GM12878 (cell line): ENCODE results near the gene FKBP8. TPM values are rescaled to one million over a fixed set of nuclear protein-coding genes. Genes with fewer than 3 reads are reported as not detected.
A peak's percentile ranks its signal among the peaks of the same experiment; 100 is the strongest.

ENCODE experiments used
- ATAC-seq: fragments of 200-7000 bp; cut with Tn5 transposase; 3 replicates; pipeline ENCODE4 v1.9.1; 2020; ENCODE audit warnings: mild to moderate bottlenecking, moderate library complexity
- BruUV-seq: library from RNA; stranded (reverse); fragments of 400-500 nt; replicated peaks from 2 replicates; lab custom pipeline; 2021; lab: Mats Ljungman, UMichigan
- CTCF ChIA-PET: fragments of 300-600 bp; sonication (Branson Sonifier 250); formaldehyde crosslinking; extraction: SDS; loops from one replicate; lab custom pipeline; 2021; ENCODE audit warnings: inconsistent platforms; lab: Yijun Ruan, JAX
- POLR2A ChIA-PET: fragments of 350-600 bp; formaldehyde crosslinking; extraction: SDS; loops from one replicate; lab custom pipeline; 2021; ENCODE audit warnings: inconsistent platforms; lab: Charles Lee
- RAD21 ChIA-PET: fragments of 300-600 bp; sonication (Branson Sonifier 250); formaldehyde crosslinking; loops from one replicate; lab custom pipeline; 2023; ENCODE audit warnings: antibody characterized with exemption; ENCODE audit not compliant: unreplicated experiment; lab: Charles Lee
- SMC1A ChIA-PET: fragments of 300-600 bp; sonication (Branson Sonifier 250); formaldehyde crosslinking; loops from one replicate; lab custom pipeline; 2023; ENCODE audit not compliant: unreplicated experiment, uncharacterized antibody; lab: Charles Lee
- DNase-seq: peaks from one replicate; pipeline ENCODE4 v3.0.0-alpha.2; 2011; ENCODE audit warnings: low read depth, low spot score
- FAIRE-seq: peaks from 3 replicates; lab custom pipeline; 2011; peaks lifted over from hg19 to GRCh38; lab: Jason Lieb, UNC
- H2AFZ ChIP-seq: 2 replicates; pipeline ENCODE4 v1.6.0; 2011; ENCODE audit warnings: low read depth, low read length, control low read depth; ENCODE audit not compliant: control insufficient read depth
- H3K27ac ChIP-seq: 2 replicates; pipeline ENCODE4 v1.5.1; 2011; ENCODE audit warnings: control low read depth; ENCODE audit not compliant: control insufficient read depth, insufficient read depth
- H3K27me3 ChIP-seq, 2 experiments: replicated peaks in 1 of 2; 2 replicates each; pipeline versions ENCODE4 v1.6.0 to v1.6.1; 2011; ENCODE audit warnings: low read length in 1 of 2; ENCODE audit not compliant: control insufficient read depth in 2 of 2, insufficient read depth in 2 of 2
- H3K36me3 ChIP-seq, 2 experiments: 2 replicates each; pipeline ENCODE4 v1.5.1; 2011; ENCODE audit warnings: low read length in 1 of 2; ENCODE audit not compliant: control insufficient read depth in 2 of 2, insufficient read depth in 2 of 2
- H3K4me1 ChIP-seq: 2 replicates; pipeline ENCODE4 v1.6.1; 2011; ENCODE audit warnings: mild to moderate bottlenecking, low read length, moderate library complexity, mixed read lengths; ENCODE audit not compliant: control insufficient read depth, insufficient read depth
- H3K4me2 ChIP-seq: 2 replicates; pipeline ENCODE4 v1.6.0; 2011; ENCODE audit warnings: control low read depth; ENCODE audit not compliant: control insufficient read depth, insufficient read depth
- H3K4me3 ChIP-seq: fragments of 200-600 bp; sonication (generic); 2 replicates; pipeline ENCODE4 v1.5.1; 2016
- H3K79me2 ChIP-seq: 2 replicates; pipeline ENCODE4 v1.6.0; 2011; ENCODE audit warnings: low read length; ENCODE audit not compliant: control insufficient read depth, insufficient read depth
- H3K9ac ChIP-seq: 2 replicates; pipeline ENCODE4 v1.8.0; 2011; ENCODE audit warnings: low read length, control low read depth, mixed read lengths; ENCODE audit not compliant: control insufficient read depth, insufficient read depth
- H3K9me3 ChIP-seq: replicated peaks from 3 replicates; pipeline ENCODE4 v1.5.1; 2011; ENCODE audit warnings: mild to moderate bottlenecking, low read length; ENCODE audit not compliant: control insufficient read depth, insufficient read depth
- H4K20me1 ChIP-seq: 2 replicates; pipeline ENCODE4 v1.6.0; 2011; ENCODE audit not compliant: control insufficient read depth, insufficient read depth
- ASH2L ChIP-seq: fragments of 300-600, 200-600 bp; sonication (generic); IDR thresholded peaks from 2 replicates; pipeline ENCODE4 v1.6.1; 2017; ENCODE audit warnings: low read depth, mild to moderate bottlenecking, borderline replicate concordance
- ATF3 ChIP-seq: IDR thresholded peaks from 2 replicates; pipeline ENCODE4 v1.6.1; 2011; ENCODE audit warnings: low read depth, mild to moderate bottlenecking, low read length, moderate library complexity, borderline replicate concordance; ENCODE audit errors: extremely low read depth
- GATAD2B ChIP-seq: fragments of 450-650 bp; conservative IDR thresholded peaks from 2 replicates; pipeline ENCODE4 v1.6.1; 2017; ENCODE audit warnings: low read depth, mild to moderate bottlenecking, moderate library complexity
- MAX ChIP-seq: IDR thresholded peaks from 2 replicates; pipeline ENCODE4 v1.6.1; 2012; ENCODE audit warnings: low read depth, low read length, improper control_type of control experiment
- NFIC ChIP-seq: IDR thresholded peaks from 2 replicates; pipeline ENCODE4 v1.6.1; 2012; ENCODE audit warnings: low read depth, mild to moderate bottlenecking, inconsistent platforms, low read length, moderate library complexity
- NR2F1 ChIP-seq: fragments of 450-650 bp; conservative IDR thresholded peaks from 2 replicates; pipeline ENCODE4 v1.6.1; 2017; ENCODE audit warnings: mild to moderate bottlenecking
- POLR2A ChIP-seq: IDR thresholded peaks from 2 replicates; pipeline ENCODE4 v1.6.1; 2011; ENCODE audit warnings: low read depth, mild to moderate bottlenecking, low read length
- RUNX3 ChIP-seq: IDR thresholded peaks from 2 replicates; pipeline ENCODE4 v1.6.1; 2012; ENCODE audit warnings: low read length, inconsistent platforms
- YY1 ChIP-seq: IDR thresholded peaks from 2 replicates; pipeline ENCODE4 v1.6.1; 2011; ENCODE audit warnings: low read depth, mild to moderate bottlenecking, low read length
- ZNF24 ChIP-seq: fragments of 450-650 bp; IDR thresholded peaks from 2 replicates; pipeline ENCODE4 v1.6.1; 2017; ENCODE audit warnings: antibody characterized with exemption, mild to moderate bottlenecking
- WGBS: methylation state at CpG from one replicate; pipeline ENCODE4 v1.1.6; 2016; ENCODE audit warnings: low lambda C conversion rate; ENCODE audit not compliant: insufficient replicate concordance, insufficient coverage; ENCODE audit errors: missing lambda C conversion rate; 5-methylcytosine and 5-hydroxymethylcytosine counted together
- in situ Hi-C: fragments of 300-500 bp; cut with MboI; formaldehyde crosslinking; loops from 9 replicates; pipeline ENCODE4 v1.14.3; 2018; ENCODE audit warnings: mixed read lengths
- intact Hi-C: fragments of 100-400 bp; cut with micrococcal nuclease; formaldehyde crosslinking; loops from one replicate; pipeline ENCODE4 v1.14.2; 2022; ENCODE audit not compliant: unreplicated experiment
- polyA plus RNA-seq, 11 experiments: library from polyadenylated mRNA; depleted of rRNA in 4 of 11; unstranded in 6 of 11; stranded (reverse) in 5 of 11; fragments of >200 nt; fragmentation: Nextera tagmentation in 4 of 11; fragmentation: Illumina TruSeq in 1 of 11; extraction: Ambion mirVana in 4 of 11; extraction: Trizol in 1 of 11; gene quantifications; 1 replicate in 1 of 11; 2 replicates in 10 of 11; pipeline versions ENCODE4 v1.2.1 to v1.2.3, GENCODE V29; 2011 to 2016; ENCODE audit warnings: inconsistent platforms in 2 of 11, missing spikeins in 2 of 11, low read depth in 1 of 11
- total RNA-seq, 4 experiments: library from RNA; depleted of rRNA in 3 of 4; stranded (reverse); fragments of >200 nt in 3 of 4; fragmentation: Illumina TruSeq in 1 of 4; extraction: Trizol in 1 of 4; gene quantifications; 2 replicates each; pipeline versions ENCODE4 v1.2.1 to v1.2.3, GENCODE V29; 2013 to 2021
- TF ChIP-seq, protein P1 (sequence below): fragments of 450-650 bp; formaldehyde crosslinking; IDR thresholded peaks from 2 replicates; pipeline ENCODE4 v1.4.0; 2022; ENCODE audit warnings: mild to moderate bottlenecking, moderate library complexity
- TF ChIP-seq, protein P2 (sequence below): IDR thresholded peaks from 2 replicates; pipeline ENCODE4 v1.6.1; 2012; ENCODE audit warnings: low read depth, low read length, improper control_type of control experiment
- TF ChIP-seq, protein P3 (sequence below): fragments of 450-650 bp; IDR thresholded peaks from 2 replicates; pipeline ENCODE4 v1.6.1; 2014; ENCODE audit warnings: mild to moderate bottlenecking

Gene FKBP8
- total and polyA plus RNA-seq, 10 of the 15 experiments (the other 5 are each of a cell fraction or from before 2014, with no cell fraction given) = 0.13 to 205 (median 95.4) TPM

DNA sequence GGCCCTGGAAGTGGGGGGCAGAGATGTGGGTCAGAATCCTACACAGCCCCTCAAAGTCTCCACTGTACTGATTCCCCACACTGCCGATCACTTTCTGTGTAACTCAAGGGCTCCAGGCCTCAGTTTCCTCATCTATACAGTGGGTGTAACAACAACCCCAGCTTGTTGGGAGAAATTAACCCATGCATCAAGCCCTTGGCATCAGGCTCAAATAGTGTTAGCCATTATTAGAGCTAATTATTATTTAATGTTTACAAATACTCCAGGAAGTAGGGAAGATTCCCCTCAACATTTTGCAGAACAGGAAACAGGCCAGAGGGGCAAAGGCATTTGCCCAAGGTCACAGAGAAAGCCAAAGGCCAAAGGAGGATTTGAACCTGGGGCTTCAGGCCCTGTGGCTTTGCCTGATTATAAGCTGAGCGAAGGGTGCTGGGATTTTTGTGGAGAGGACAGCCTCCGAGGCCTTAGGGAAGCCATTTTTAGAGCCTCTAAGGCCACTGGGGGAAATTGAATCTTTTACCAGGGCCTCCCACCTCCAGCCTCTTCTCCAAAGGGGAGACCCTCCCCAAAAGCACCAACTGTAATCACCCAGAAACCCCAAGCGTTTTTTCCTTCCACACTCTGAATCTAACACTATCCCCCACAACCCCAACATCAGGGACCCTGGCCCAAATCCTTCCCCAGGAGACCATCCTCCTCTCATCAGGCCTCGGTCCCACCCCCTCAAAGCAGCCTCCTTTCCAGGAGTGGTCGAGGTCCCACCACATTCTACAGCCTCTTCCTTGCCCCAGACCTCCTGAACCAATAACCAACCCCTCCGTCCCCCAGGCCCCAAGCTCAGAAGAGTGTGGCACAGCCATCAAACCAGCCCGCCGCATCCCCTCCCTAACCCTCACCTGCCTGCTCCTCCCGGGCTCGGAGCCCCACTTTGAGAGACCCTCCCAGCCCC, 1.1 kb downstream of the FKBP8 start:
- no peak for ATAC-seq

More for the DNA sequence above, 1.1 kb downstream of the FKBP8 start:
- in situ Hi-C loops = no loop called here
- intact Hi-C loops = loop anchor here (5.0 kb wide), 1 partner anchor 45 kb away; the partner anchor contains the start of gene REX1BD
- Histone ChIP-seq H3K4me3 (peak overlapping the region; percentile 82; the same call in 1 of the 2 replicates), H3K9ac (peak overlapping the region; percentile 84), H3K79me2 (peaks cover 14% of the 10 kb centered on the region), H3K4me2 (peak overlapping the region; percentile 98), H3K9me3 (no peaks in the 10 kb centered on the region), H2AFZ (0 out of 2 replicates have a peak overlapping the region, but pooled peaks have one; percentile 4), H4K20me1 (no peaks in the 10 kb centered on the region), H3K36me3 (peaks cover 5 to 21% of the 10 kb centered on the region in 2 experiments; a peak in 3 of 4 replicates), H3K4me1 (peaks cover 10% of the 10 kb centered on the region), H3K27ac (peak overlapping the region; percentile 62), H3K27me3 (no peaks in the 10 kb centered on the region)
- POLR2A ChIA-PET = interaction anchor here (0.6 to 1.8 kb wide), 8 partner anchors 14 to 43 kb away, joined by 3 to 6 read pairs (median 6); partner anchors contain the start of genes ELL, KXD1 and UBA52
- SMC1A ChIA-PET = interaction anchor here (0.8 to 1.1 kb wide), 4 partner anchors 12 to 23 kb away, joined by 4 to 6 read pairs (median 5); partner anchors contain the start of gene KXD1
- DNase-seq = no peak
- peak; percentile 78 for FAIRE-seq
- TF ChIP-seq NR2F1 = 0 out of 2 replicates have a peak, but pooled peaks have one; percentile 20
- TF ChIP-seq, protein P1, sequence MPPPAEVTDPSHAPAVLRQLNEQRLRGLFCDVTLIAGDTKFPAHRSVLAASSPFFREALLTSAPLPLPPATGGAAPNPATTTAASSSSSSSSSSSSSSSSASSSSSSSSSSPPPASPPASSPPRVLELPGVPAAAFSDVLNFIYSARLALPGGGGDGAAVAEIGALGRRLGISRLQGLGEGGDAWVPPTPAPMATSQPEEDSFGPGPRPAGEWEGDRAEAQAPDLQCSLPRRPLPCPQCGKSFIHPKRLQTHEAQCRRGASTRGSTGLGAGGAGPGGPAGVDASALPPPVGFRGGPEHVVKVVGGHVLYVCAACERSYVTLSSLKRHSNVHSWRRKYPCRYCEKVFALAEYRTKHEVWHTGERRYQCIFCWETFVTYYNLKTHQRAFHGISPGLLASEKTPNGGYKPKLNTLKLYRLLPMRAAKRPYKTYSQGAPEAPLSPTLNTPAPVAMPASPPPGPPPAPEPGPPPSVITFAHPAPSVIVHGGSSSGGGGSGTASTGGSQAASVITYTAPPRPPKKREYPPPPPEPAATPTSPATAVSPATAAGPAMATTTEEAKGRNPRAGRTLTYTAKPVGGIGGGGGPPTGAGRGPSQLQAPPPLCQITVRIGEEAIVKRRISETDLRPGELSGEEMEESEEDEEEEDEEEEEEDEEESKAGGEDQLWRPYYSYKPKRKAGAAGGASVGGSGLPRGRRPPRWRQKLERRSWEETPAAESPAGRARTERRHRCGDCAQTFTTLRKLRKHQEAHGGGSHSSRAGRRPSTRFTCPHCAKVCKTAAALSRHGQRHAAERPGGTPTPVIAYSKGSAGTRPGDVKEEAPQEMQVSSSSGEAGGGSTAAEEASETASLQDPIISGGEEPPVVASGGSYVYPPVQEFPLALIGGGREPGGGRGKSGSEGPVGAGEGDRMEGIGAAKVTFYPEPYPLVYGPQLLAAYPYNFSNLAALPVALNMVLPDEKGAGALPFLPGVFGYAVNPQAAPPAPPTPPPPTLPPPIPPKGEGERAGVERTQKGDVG (CRISPR knock-in tag) = no peak
- 0 out of 2 replicates have a peak, but pooled peaks have one; percentile 25 for TF ChIP-seq GATAD2B
- TF ChIP-seq MAX = 0 out of 2 replicates have a peak, but pooled peaks have one; percentile 5
- TF ChIP-seq ZNF24 = no peak
- TF ChIP-seq POLR2A = peak; percentile 6; the same call in 1 of the 2 replicates
- TF ChIP-seq ATF3 = no peak
- no peak for TF ChIP-seq NFIC
- TF ChIP-seq, protein P2, sequence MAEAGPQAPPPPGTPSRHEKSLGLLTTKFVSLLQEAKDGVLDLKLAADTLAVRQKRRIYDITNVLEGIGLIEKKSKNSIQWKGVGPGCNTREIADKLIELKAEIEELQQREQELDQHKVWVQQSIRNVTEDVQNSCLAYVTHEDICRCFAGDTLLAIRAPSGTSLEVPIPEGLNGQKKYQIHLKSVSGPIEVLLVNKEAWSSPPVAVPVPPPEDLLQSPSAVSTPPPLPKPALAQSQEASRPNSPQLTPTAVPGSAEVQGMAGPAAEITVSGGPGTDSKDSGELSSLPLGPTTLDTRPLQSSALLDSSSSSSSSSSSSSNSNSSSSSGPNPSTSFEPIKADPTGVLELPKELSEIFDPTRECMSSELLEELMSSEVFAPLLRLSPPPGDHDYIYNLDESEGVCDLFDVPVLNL = no peak
- TF ChIP-seq RUNX3 = peak; percentile 52
- peak; percentile 89 for TF ChIP-seq YY1
- TF ChIP-seq ASH2L = no peak
- TF ChIP-seq, protein P3, sequence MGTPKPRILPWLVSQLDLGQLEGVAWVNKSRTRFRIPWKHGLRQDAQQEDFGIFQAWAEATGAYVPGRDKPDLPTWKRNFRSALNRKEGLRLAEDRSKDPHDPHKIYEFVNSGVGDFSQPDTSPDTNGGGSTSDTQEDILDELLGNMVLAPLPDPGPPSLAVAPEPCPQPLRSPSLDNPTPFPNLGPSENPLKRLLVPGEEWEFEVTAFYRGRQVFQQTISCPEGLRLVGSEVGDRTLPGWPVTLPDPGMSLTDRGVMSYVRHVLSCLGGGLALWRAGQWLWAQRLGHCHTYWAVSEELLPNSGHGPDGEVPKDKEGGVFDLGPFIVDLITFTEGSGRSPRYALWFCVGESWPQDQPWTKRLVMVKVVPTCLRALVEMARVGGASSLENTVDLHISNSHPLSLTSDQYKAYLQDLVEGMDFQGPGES = no peak
- BruUV-seq = no TSS peak
- CTCF ChIA-PET = interaction anchor here (0.8 to 1.4 kb wide), 3 partner anchors 15 to 29 kb away, joined by 3 to 6 read pairs (median 3); partner anchors contain the start of genes KXD1 and UBA52
- 10% methylated on average over 11 of the region's 11 CpGs for WGBS
- RAD21 ChIA-PET = interaction anchor here (1.2 kb wide), 2 partner anchors 15 to 22 kb away, joined by 3 to 4 read pairs; partner anchors contain the start of gene KXD1
